ENCODE data around the gene UBQLN4.

- TF ChIP-seq, protein P1, sequence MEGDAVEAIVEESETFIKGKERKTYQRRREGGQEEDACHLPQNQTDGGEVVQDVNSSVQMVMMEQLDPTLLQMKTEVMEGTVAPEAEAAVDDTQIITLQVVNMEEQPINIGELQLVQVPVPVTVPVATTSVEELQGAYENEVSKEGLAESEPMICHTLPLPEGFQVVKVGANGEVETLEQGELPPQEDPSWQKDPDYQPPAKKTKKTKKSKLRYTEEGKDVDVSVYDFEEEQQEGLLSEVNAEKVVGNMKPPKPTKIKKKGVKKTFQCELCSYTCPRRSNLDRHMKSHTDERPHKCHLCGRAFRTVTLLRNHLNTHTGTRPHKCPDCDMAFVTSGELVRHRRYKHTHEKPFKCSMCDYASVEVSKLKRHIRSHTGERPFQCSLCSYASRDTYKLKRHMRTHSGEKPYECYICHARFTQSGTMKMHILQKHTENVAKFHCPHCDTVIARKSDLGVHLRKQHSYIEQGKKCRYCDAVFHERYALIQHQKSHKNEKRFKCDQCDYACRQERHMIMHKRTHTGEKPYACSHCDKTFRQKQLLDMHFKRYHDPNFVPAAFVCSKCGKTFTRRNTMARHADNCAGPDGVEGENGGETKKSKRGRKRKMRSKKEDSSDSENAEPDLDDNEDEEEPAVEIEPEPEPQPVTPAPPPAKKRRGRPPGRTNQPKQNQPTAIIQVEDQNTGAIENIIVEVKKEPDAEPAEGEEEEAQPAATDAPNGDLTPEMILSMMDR (IDR thresholded peaks at IDR 0.05), result no peak
- TF ChIP-seq, protein P2, sequence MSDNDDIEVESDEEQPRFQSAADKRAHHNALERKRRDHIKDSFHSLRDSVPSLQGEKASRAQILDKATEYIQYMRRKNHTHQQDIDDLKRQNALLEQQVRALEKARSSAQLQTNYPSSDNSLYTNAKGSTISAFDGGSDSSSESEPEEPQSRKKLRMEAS (CRISPR knock-in tag; IDR thresholded peaks at IDR 0.05), result no peak
Observed at GRCh38 chr1:156021093-156021428, 32.5 kb downstream of the UBQLN4 start.

Data from WTC11 (cell line).